Renal cortical epithelial cell (primary cell): Measurements from ENCODE around the gene C1orf198. TPM values are rescaled to one million over a fixed set of nuclear protein-coding genes. Genes with fewer than 3 reads are reported as not detected.
A peak's percentile ranks its signal among the peaks of the same experiment; 100 is the strongest.

Source experiments
- DNase-seq: peaks from one replicate; pipeline ENCODE4 v3.0.0-alpha.2; 2011; ENCODE audit warnings: low read depth
- total RNA-seq: library from RNA; depleted of rRNA; stranded (reverse); fragments of >200 nt; gene quantifications from 2 replicates; pipeline ENCODE4 v1.2.3, GENCODE V29; 2014

The C1orf198 gene
- total RNA-seq, 1 donor from 2014 or later: 22.1 TPM

DNA sequence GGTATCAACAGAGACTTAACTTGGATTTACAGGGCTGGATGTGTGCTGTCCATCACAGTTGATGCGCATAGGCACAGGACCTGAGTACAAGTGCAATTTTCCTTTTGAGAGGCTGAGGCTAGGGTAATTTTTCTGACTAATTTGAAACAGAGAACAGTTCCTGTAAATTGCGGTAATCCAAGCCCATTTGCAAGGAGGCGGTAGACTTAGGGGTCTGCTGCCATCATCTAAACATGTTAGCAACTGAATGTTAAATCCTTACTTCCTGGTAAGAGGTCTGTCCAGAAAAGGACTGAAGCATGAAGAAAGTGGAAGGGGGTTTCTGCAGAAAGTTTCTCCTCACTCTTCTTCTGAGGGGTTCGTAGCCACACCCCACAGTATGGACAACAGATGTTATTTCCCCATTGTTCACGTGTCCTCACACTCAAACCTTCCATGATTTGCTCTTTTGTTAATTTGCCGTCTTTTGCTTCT lies 23.7 kb upstream of the C1orf198 start:
- DNase-seq: no peak

GRCh38 chr1:230891413-230891812 lies 23.1 kb upstream of the C1orf198 start:
- DNase-seq: no peak

DNA sequence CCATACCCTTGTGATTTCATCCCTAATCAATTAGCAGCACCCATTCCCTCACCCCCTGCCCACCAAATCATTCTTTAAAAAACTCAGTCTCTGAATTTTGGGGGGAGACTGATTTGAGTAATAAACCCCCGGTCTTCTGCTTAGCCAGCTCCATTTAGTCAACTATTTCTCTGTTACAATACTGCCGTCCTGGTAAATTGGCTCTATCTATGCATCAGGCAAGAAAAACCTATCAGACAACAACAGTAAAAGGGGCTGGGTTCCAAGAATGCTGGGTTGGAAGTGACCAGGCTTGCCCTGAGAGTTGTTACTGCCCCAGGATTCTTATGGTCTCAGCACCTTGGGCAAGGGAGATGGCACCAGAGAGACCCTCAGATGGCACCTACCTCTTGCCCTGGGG lies 16.3 kb upstream of the C1orf198 start:
- no peak for DNase-seq

- DNase-seq: no peak
Measured at GRCh38 chr1:230883967-230884366, 15.6 kb upstream of the C1orf198 start.

DNA sequence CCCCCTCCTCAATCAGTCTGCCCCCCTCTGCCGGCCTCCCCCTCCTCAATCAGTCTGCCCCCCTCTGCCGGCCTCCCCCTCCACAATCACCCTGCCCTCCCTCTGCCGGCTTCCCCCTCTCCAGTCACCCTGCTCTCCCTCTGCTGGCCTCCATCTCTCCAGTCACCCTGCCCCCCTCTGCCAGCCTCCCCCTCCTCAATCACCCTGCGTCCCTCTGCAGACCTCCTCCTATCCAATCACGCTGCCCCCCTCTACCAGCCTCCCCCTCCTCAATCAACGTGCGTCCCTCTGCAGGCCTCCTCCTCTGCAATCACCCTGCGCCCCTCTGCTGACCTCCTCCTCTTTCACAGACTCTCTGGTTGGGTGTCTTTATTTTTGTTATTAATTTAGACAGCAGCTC lies 11.5 kb upstream of the C1orf198 start:
- no peak for DNase-seq

DNA sequence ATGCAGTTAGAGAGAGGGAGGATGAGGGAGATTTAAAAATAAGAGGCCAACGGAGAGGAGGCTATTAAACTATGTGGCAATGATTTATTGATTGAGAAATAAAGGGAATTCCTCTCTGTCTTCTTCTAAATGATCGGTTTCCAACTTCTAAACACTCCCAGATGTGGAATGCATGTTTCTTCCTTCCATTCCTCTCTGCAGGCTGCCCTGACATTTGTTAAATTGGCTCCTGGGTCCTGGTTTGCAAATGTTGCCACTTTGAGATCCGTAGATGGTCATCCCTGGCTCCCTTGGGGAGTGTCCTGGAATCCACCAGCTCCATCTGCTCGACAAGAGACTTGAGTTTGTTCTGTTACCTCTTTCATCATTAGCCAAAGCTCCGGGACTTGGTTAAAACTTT lies 10.3 kb upstream of the C1orf198 start:
- no peak for DNase-seq

DNA sequence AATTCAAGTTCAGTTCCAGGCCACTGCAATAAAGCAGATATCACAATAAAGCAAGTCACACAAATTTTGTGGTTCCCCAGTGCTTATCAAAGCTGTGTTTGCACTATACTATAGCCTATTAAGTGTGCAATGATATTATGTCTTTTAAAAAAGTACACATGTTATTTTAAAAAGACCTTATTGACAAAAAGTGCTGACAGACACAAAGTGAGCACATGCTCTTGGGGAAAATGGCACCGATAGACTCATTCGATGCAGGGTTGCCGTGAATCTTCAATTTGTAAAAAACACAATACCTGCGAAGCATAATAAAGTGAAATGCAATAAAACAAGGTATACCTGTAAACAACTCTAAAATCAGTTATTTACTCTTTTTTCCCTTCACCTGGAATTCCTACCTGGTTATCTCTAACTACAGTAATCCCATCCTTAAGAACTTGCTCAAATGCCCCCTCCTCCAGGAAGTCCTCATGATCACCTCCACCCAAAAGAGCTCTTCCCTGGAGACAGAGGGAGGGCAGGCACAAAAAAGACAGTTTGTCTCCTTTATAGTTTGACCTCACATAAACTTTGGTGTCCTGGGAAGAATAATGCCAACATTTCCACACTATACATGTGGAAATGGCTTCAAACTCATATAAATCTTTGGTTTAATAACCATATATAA lies 9.7 kb upstream of the C1orf198 start:
- no peak for DNase-seq

DNA sequence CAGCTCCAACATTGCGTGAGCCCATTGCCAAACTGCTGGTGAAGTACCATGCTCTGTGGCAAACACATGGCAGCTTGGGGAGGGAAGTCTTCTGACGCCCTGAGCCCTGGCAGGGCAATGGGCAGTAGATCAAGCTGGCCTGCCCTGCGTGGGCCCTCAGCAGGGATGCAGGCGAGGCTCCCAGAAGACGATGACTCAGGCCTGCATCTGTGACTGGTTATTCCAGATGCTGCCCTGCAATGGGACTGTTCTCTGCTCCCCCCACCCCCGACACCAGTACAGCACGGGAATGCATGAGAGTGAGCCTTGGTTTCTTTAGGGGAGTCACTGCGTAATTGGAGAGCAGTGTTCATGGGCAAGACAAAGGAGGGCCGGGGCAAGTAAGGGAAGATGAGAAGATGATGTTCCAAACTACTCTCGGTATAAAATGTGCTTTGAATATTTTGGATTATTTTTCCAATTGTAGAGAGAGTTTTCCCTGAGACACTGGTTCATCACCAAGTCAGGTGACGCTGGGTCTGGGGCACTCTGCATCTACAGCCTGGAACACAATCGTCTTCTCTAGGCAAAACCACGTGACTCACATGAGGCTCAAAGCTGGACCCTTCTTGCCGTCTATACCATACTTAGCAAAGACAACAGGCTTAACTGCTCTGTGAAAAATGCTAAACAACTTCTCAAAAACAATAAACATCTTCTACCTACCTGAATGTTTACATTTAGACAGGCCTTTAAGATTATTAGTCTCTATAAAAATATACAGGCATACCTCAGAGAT lies 9.0 kb upstream of the C1orf198 start:
- no peak for DNase-seq

DNA sequence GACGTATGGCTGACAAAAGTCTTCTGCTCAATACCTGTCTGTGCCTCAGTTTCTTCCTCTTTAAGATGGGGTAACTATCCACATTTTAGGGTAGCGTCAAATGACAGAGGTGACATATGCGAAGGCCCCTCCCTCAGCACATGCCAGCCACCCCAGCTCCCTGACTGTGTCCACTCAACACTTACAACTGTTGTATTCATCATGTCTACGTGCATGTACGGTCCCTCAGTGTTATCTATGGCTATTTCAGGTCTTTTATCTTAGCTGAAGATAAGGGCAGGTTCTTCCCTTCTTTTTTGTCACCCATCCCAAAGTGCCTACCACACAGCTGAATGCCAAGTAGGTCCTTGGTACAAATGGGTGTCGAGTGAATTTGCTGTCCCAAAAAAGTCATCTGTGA lies 8.3 kb upstream of the C1orf198 start:
- DNase-seq: no peak

DNA sequence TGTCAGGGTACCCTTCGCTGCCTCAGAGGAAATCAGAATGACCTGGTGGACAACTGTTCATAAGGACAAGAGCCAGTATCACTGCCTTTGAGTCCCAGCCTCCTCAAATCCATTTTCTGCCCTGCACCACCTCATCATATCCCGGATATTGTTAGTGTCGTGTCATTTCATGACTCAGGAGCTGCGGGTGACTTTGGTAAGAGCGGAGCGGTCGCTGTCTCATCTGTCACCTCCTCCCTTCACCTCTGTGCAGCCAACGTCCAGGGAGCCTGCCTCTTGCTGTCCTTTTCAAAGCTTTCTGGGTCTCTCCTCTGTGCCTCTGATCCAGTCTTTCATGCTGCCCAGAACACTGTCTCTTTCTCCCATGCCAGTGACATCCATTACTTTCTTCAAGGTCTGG lies 7.0 kb upstream of the C1orf198 start:
- DNase-seq: no peak

DNA sequence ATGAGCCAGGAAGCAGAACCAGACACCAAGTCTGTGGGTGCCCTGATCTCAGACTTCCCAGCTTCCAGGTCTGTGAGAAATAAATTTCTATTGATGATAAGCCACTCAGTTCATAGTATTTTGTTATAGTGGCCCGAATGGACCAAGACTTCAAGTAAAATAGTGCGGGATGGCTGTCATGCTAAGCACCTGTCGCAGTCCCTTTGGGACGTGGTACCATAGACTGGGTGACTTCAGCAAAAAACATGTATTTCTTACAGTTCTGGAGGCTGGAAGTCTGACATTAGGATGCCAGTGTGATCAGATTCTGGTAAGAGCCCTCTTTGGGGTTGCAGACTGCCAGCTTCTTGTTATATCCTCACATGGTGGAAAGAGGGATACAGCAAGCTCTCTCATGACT lies 2.6 kb upstream of the C1orf198 start:
- no peak for DNase-seq

GRCh38 chr1:230869500-230869899 lies 1.2 kb upstream of the C1orf198 start:
- DNase-seq: no peak

DNA sequence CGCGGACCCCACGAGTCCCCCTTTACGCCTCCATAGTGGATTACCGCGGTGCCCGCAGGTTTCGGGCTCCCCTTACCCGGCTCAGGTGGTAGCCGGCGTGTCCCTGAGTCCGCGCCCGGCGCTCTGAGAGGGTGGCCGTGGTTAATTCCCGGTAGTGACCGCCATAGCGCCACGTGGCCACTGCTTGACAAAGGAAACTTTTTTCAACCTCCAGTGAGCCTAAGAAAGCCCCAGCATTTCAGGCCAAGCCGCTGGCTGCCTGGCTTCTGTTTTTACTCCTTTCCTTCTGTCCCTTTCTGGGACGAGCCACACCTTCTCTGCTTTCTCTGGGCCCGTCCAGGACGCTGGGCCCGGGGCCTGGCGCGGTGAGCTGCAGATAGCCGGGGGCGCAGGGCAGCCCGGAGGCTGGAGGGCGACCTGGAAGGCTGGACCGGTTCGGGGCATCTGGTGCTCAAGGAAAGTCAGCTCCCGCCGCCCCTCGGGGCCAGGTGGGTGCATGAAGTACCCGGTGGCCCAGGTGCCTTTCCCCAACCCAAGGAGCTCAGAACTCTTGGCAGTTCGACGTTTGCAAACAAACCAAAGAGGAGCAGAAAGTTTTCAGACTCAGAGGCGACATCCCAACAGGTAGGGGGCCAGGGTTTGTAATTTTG lies 540 bp upstream of the C1orf198 start:
- peak; percentile 36 for DNase-seq

GRCh38 chr1:230867101-230867902 lies 1.0 kb downstream of the C1orf198 start:
- peak; percentile 11 for DNase-seq

DNA sequence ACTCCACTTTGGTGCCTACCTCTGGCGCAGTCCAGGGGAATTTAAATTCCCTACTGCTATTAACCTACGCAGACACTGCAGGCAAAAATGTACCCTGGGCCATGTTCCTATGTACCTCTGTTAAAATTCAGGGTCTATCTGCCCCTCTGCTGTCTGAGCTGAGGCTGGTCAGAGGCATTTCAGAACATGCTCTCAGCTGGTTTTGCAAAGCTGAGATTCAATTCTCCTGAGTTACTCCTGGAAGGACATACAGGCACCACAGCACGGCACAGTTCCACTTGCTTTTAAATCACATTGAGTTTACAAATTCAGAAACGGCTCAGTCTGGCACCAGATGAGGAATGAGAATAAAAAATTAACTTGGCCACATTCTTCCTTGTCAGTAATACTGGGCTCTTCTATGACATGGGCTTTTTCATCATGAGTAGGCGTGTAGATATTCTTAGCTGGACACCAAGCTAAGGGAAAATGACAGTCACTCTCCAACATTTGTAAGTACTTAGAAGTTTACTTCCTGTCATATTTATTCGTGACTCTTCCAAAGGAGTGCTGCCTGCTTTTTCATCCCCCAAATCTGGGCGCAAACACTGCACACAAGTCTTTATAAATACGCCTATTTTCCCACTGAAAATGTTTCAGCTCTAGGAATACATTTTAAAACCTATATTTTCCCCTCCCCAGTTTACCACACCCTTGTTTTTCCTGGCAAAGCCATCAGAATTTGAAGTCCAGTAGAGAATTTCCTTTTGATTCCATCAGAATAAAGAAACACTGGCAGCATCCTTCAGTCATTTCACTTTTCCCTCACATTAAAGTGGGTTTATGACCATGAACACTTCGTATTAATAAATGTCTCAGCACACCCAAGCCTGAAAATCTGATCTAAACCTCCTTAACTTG lies 1.9 kb downstream of the C1orf198 start:
- peak; percentile 75 for DNase-seq

DNA sequence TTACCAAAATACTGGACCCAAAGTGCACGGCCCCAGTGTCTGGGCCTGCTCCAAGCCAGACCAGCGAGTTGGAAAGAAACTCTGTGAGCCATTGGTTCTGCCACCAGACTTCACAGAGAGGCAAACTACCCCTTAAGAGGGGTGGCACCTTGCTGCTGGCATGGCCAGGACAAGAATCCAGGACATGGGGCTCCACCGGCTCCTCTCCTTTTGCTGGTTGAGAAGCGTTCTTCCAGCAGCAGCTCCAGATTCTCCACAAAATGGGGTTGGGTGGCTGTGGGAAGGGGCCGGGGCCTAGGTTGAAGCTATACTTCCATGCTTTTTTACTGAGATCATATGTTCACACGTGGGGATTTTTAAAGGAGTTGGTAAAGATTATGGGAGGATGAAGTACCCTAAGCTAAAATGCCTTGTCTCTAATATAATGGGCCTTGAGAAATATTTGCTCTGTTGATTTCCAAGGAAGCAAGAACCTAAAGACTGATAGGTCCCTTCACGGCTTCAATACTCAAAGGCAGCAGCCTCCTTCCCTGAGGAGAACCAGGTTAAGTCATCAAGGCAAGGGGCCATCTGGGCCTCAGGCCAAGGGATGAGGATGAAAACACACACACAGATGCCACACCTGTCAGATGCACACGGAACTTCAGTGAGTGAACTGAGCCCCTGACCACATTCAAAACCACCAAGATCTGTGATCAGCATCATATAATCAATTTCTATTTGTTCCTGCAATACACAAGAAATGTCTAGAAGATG lies 3.1 kb downstream of the C1orf198 start:
- no peak for DNase-seq

DNA sequence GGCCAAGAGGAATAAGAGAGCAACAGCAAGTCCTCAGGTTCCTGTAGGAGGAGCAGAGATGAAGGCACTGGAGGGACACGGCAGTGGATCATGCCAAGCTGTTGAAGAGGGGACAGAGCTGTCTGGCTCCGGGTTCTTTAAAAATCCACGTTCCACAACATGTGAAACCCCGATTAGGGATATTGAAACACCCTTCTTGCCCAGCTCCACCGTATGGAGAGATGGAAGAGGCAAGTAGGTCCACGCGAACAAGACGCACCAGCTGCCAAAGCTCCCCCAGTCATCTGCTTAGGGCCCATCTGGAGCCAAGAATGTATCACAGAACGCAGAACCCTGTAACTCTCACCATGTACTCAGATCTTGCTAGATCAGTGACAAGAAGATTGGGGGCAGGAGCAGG lies 3.9 kb downstream of the C1orf198 start:
- no peak for DNase-seq

DNA sequence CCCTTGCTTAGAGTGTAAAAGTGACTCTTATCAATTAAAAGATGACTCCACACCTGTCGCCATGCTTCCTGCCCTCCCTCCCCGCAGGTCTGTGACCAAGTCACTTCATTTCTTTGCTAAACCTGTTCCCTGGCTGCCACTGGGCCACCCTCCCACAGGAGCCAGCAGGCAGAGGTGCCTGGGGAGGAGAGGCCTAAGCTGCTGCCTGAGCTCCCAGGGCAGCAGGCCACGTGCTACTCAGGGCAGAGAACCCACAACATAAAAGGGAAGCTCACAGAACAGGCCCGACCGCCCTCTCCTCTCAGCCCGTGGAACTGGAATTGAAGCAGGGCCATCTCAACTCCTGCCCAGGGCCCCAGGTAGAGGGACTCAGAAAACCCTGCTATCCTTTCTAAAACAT lies 4.9 kb downstream of the C1orf198 start:
- DNase-seq: no peak

DNA sequence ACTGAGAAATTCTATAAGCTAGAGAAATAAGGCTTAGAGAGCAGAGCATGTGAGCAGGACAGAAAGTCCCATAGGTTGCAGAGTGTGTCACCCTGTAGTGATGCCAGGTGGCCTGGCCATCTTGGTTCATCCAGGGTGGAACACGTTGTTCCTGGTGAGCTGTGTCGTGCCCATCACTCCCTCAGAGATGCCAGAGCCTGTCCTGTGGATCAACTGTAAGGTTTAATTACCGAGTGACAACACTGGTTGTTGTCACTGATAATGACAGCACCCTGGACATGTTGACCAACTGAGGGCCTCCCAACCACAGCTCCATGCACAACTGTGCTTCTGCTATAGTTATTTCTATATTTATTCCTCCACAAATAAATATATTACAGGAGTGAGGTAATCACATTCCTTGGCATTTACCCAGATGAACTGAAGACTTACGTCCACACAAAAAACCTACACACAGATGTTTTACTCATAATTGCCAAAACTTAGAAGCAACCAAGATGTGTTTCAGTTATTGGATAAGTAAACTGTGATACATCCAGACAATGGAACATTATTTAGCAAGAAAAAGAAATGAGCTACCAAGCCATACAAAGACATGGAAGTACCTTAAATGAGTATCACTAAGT lies 6.2 kb downstream of the C1orf198 start:
- DNase-seq: no peak

DNA sequence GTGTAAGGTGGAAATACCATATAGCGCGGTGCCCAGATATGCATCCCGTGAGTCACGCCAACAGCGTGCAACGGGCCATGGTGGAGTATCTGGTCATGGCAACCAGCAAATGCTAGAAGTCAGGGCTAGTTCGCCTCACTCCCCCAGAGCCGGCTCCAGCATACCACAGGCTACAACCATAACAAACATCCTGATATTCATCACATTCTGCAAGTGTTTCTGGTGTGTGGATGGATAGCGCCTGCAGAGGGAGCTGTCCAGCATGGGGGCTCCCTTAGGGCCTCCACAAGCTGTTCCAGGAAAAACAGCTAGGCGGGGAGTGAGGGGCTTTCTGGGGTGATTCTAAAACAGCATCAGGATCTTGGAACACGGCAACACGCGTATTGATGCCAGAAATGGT lies 6.8 kb downstream of the C1orf198 start:
- no peak for DNase-seq
